PC-9 (cell line): Measurements from ENCODE around the gene FUZ. TPM values are rescaled to one million over a fixed set of nuclear protein-coding genes. Genes with fewer than 3 reads are reported as not detected.

Experiments
- BruUV-seq: library from RNA; stranded (reverse); fragments of 400-500 nt; replicated peaks from 2 replicates; lab custom pipeline; 2021; lab: Mats Ljungman, UMichigan
- CTCF ChIA-PET: fragments of 300-600 bp; sonication (Branson Sonifier 250); formaldehyde crosslinking; loops from one replicate; lab custom pipeline; 2022; ENCODE audit warnings: antibody characterized with exemption; lab: Charles Lee
- POLR2A ChIA-PET: fragments of 300-600 bp; sonication (Branson Sonifier 250); formaldehyde crosslinking; loops from one replicate; lab custom pipeline; 2022; ENCODE audit warnings: antibody characterized with exemption; ENCODE audit not compliant: unreplicated experiment; lab: Charles Lee
- DNase-seq, 2 experiments: peaks; one replicate each; pipeline versions ENCODE4 v3.0.0 to v3.0.0-alpha.2; 2015 to 2022; ENCODE audit warnings: mixed read lengths in 1 of 2
- H2AFZ ChIP-seq: fragments of 200-600 bp; sonication (generic); 2 replicates; pipeline ENCODE4 v1.8.1; 2017; ENCODE audit warnings: antibody characterized with exemption
- H3F3A ChIP-seq: fragments of 200-600 bp; sonication (generic); 2 replicates; pipeline ENCODE4 v1.8.1; 2017; ENCODE audit warnings: antibody characterized with exemption, mild to moderate bottlenecking, low read depth; ENCODE audit not compliant: insufficient read depth
- H3K27ac ChIP-seq: fragments of 200-600 bp; sonication (generic); 2 replicates; pipeline ENCODE4 v1.6.1; 2016; ENCODE audit warnings: mixed run types
- H3K27me3 ChIP-seq: fragments of 200-600 bp; sonication (generic); 2 replicates; pipeline ENCODE4 v1.6.1; 2016; ENCODE audit warnings: low read depth, mixed run types; ENCODE audit not compliant: insufficient read depth
- H3K36me3 ChIP-seq: fragments of 200-600 bp; sonication (generic); 2 replicates; pipeline ENCODE4 v1.6.1; 2016; ENCODE audit warnings: low read depth, mixed run types
- H3K4me1 ChIP-seq: fragments of 200-600 bp; sonication (generic); replicated peaks from 2 replicates; pipeline ENCODE4 v1.6.1; 2016; ENCODE audit warnings: mixed run types; ENCODE audit not compliant: insufficient read depth
- H3K4me2 ChIP-seq: fragments of 200-600 bp; sonication (generic); 2 replicates; pipeline ENCODE4 v1.6.1; 2017; ENCODE audit warnings: mixed run types
- H3K4me3 ChIP-seq: fragments of 200-600 bp; sonication (generic); 2 replicates; pipeline ENCODE4 v1.6.1; 2016; ENCODE audit warnings: mixed run types
- H3K79me2 ChIP-seq: fragments of 200-600 bp; sonication (generic); 2 replicates; pipeline ENCODE4 v1.6.1; 2017; ENCODE audit warnings: low read depth, mixed run types
- H3K9me2 ChIP-seq: fragments of 200-600 bp; sonication (generic); 2 replicates; pipeline ENCODE4 v1.8.1; 2017; ENCODE audit warnings: mild to moderate bottlenecking; ENCODE audit not compliant: insufficient read depth
- H3K9me3 ChIP-seq: fragments of 200-600 bp; sonication (generic); 2 replicates; pipeline ENCODE4 v1.8.1; 2016; ENCODE audit warnings: low read depth; ENCODE audit not compliant: insufficient read depth
- H4K20me1 ChIP-seq: fragments of 200-600 bp; sonication (generic); 2 replicates; pipeline ENCODE4 v1.8.1; 2017; ENCODE audit not compliant: insufficient read depth
- CTCF ChIP-seq: fragments of 200-600 bp; sonication (generic); conservative IDR thresholded peaks from 2 replicates; pipeline ENCODE4 v1.6.1; 2017; ENCODE audit warnings: mixed run types, antibody characterized with exemption, mild to moderate bottlenecking, moderate library complexity
- EZH2 ChIP-seq: fragments of 200-600 bp; sonication (generic); IDR thresholded peaks from 2 replicates; pipeline ENCODE4 v1.8.0; 2017; ENCODE audit warnings: antibody characterized with exemption, low read depth
- intact Hi-C: fragments of 100-400 bp; cut with micrococcal nuclease; formaldehyde crosslinking; loops from one replicate; pipeline ENCODE4 v1.10.0; 2022; ENCODE audit not compliant: unreplicated experiment
- total RNA-seq: library from RNA; stranded (reverse); gene quantifications from 2 replicates; pipeline ENCODE4 v1.2.3, GENCODE V29; 2021

Gene FUZ
- total RNA-seq, 1 experiment from 2014 or later: 50.0 TPM

- Histone ChIP-seq H3K36me3 (peaks cover 8% of the 10 kb centered on the region), H3K4me3 (no peak overlapping the region), H3K27ac (no peak overlapping the region), H4K20me1 (peaks cover 83% of the 10 kb centered on the region), H3F3A (peaks cover 77% of the 10 kb centered on the region), H3K9me3 (no peaks in the 10 kb centered on the region), H3K4me2 (no peak overlapping the region), H3K27me3 (no peaks in the 10 kb centered on the region), H3K9me2 (no peaks in the 10 kb centered on the region), H3K79me2 (peaks cover 34% of the 10 kb centered on the region), H2AFZ (no peak overlapping the region), H3K4me1 (peaks cover 14% of the 10 kb centered on the region)
- intact Hi-C loops: no loop called here
- TF ChIP-seq CTCF (no peak), EZH2 (no peak)
- CTCF ChIA-PET: no interaction called here
- DNase-seq: no peak
- POLR2A ChIA-PET: no interaction called here
- no TSS peak for BruUV-seq
These were observed 44.2 kb upstream of the FUZ start for GRCh38 chr19:49857061-49857837.

- H3K4me1 ChIP-seq: peaks cover 18% of the 10 kb centered on the region
- H3K9me2 ChIP-seq: no peaks in the 10 kb centered on the region
- peaks cover 40% of the 10 kb centered on the region for H3K79me2 ChIP-seq
- H3K4me2 ChIP-seq: no peak overlapping the region
- no peaks in the 10 kb centered on the region for H3K9me3 ChIP-seq
- H3F3A ChIP-seq: peaks cover 81% of the 10 kb centered on the region
- ChIA-PET POLR2A (no interaction called here), CTCF (no interaction called here)
- peaks cover 8% of the 10 kb centered on the region for H3K36me3 ChIP-seq
- peaks cover 89% of the 10 kb centered on the region for H4K20me1 ChIP-seq
- H3K27ac ChIP-seq: no peak overlapping the region
- no TSS peak for BruUV-seq
- H3K4me3 ChIP-seq: no peak overlapping the region
- TF ChIP-seq EZH2: no peak
- TF ChIP-seq CTCF: no peak
- intact Hi-C loops: no loop called here
- DNase-seq: no peak
- H2AFZ ChIP-seq: no peak overlapping the region
- H3K27me3 ChIP-seq: no peaks in the 10 kb centered on the region
These were observed 43.5 kb upstream of the FUZ start for GRCh38 chr19:49856574-49857021.

GRCh38 chr19:49855676-49856573 lies 42.8 kb upstream of the FUZ start:
- H3K36me3 ChIP-seq: peaks cover 8% of the 10 kb centered on the region
- peaks cover 87% of the 10 kb centered on the region for H4K20me1 ChIP-seq
- TF ChIP-seq EZH2 (no peak), CTCF (no peak)
- CTCF ChIA-PET: no interaction called here
- H3K4me1 ChIP-seq: peaks cover 18% of the 10 kb centered on the region
- DNase-seq: no peak
- no peaks in the 10 kb centered on the region for H3K9me3 ChIP-seq
- H3K4me3 ChIP-seq: no peak overlapping the region
- no peak overlapping the region for H3K4me2 ChIP-seq
- H3F3A ChIP-seq: peaks cover 77% of the 10 kb centered on the region
- no peak overlapping the region for H2AFZ ChIP-seq
- POLR2A ChIA-PET: no interaction called here
- no peaks in the 10 kb centered on the region for H3K9me2 ChIP-seq
- intact Hi-C loops: no loop called here
- peaks cover 40% of the 10 kb centered on the region for H3K79me2 ChIP-seq
- no TSS peak for BruUV-seq
- no peak overlapping the region for H3K27ac ChIP-seq
- H3K27me3 ChIP-seq: no peaks in the 10 kb centered on the region
